Natural killer cell (primary cell): ENCODE results near the gene NEDD4. TPM values are rescaled to one million over a fixed set of nuclear protein-coding genes. Genes with fewer than 3 reads are reported as not detected.

Experiments used
- ATAC-seq, 3 donors: fragments of 150-1000 bp in 2 of 3; fragments of 200-7000 bp in 1 of 3; cut with Tn5 transposase; 1 replicate in 1 of 3; 2 replicates in 2 of 3; pipeline ENCODE4 v1.10.0; 2021; ENCODE audit warnings: mild to moderate bottlenecking in 2 of 3, moderate library complexity in 2 of 3
- DNase-seq, 2 donors: peaks; one replicate each; pipeline versions ENCODE4 v3.0.0 to v3.0.0-alpha.2; 2013 to 2021; ENCODE audit warnings: mixed read lengths in 1 of 2
- H3K27ac ChIP-seq: one replicate; pipeline ENCODE4 v1.5.1; 2013; ENCODE audit warnings: mild to moderate bottlenecking, low read length
- H3K27me3 ChIP-seq: one replicate; pipeline ENCODE4 v1.6.1; 2013; ENCODE audit warnings: low read length; ENCODE audit not compliant: control insufficient read depth, insufficient read depth
- H3K36me3 ChIP-seq: one replicate; pipeline ENCODE4 v1.6.1; 2013; ENCODE audit warnings: low read length; ENCODE audit not compliant: control insufficient read depth, insufficient read depth
- H3K4me1 ChIP-seq: one replicate; pipeline ENCODE4 v1.6.1; 2013; ENCODE audit warnings: low read length; ENCODE audit not compliant: control insufficient read depth, insufficient read depth
- H3K4me3 ChIP-seq: one replicate; pipeline ENCODE4 v1.5.1; 2013; ENCODE audit warnings: low read length
- H3K9me3 ChIP-seq: one replicate; pipeline ENCODE4 v1.6.1; 2013; ENCODE audit warnings: low read length; ENCODE audit not compliant: control insufficient read depth, insufficient read depth
- H3K27ac Mint-ChIP-seq, 2 donors: one replicate each; pipeline ENCODE4 v1.8.0; 2022; ENCODE audit warnings: mild to moderate bottlenecking in 2 of 2, mixed read lengths in 2 of 2, moderate library complexity in 1 of 2
- H3K27me3 Mint-ChIP-seq, 2 donors: one replicate each; pipeline ENCODE4 v1.8.0; 2022; ENCODE audit warnings: low read depth in 2 of 2, mixed read lengths in 2 of 2
- H3K36me3 Mint-ChIP-seq: one replicate; pipeline ENCODE4 v1.8.0; 2022; ENCODE audit warnings: mixed read lengths
- H3K4me1 Mint-ChIP-seq, 2 donors: one replicate each; pipeline ENCODE4 v1.8.0; 2022; ENCODE audit warnings: mixed read lengths in 2 of 2
- H3K4me3 Mint-ChIP-seq: one replicate; pipeline ENCODE4 v1.8.0; 2022; ENCODE audit warnings: mild to moderate bottlenecking, moderate library complexity, mixed read lengths
- H3K9me3 Mint-ChIP-seq, 2 donors: one replicate each; pipeline ENCODE4 v1.8.0; 2022; ENCODE audit warnings: mixed read lengths in 2 of 2
- CTCF ChIP-seq: fragments of 200-600 bp; IDR thresholded peaks from one replicate; pipeline ENCODE4 v1.8.0; 2022; ENCODE audit warnings: antibody characterized with exemption
- WGBS: methylation state at CpG from one replicate; pipeline ENCODE4 v1.1.7; 2013; ENCODE audit warnings: missing lambda C conversion rate; ENCODE audit not compliant: insufficient coverage; 5-methylcytosine and 5-hydroxymethylcytosine counted together
- intact Hi-C: fragments of 100-400 bp; cut with micrococcal nuclease; formaldehyde crosslinking; loops from one replicate; pipeline ENCODE4 v1.14.2; 2022
- total RNA-seq, 4 donors: library from RNA; stranded (reverse); fragments of 120-200 nt in 1 of 4; gene quantifications; one replicate each; pipeline versions ENCODE4 v1.2.3 to v1.2.4, GENCODE V29; 2013 to 2022

Gene NEDD4
- total RNA-seq, 3 donors from 2014 or later (not counting 1 experiment from before 2014, with no cell fraction given) = 6.9 to 9.1 (median 7.8) TPM

- no peak overlapping the region for H3K27ac Mint-ChIP-seq
- no peak for TF ChIP-seq CTCF
- no peak for DNase-seq
- H3K9me3 ChIP-seq = no peaks in the 10 kb centered on the region
- H3K36me3 Mint-ChIP-seq = no peaks in the 10 kb centered on the region
- no peaks in the 10 kb centered on the region for H3K4me1 Mint-ChIP-seq
- H3K9me3 Mint-ChIP-seq = no peaks in the 10 kb centered on the region
- no peaks in the 10 kb centered on the region for H3K36me3 ChIP-seq
- H3K4me3 ChIP-seq = no peak overlapping the region
- H3K4me1 ChIP-seq = no peaks in the 10 kb centered on the region
- intact Hi-C loops = no loop called here
- H3K27ac ChIP-seq = no peak overlapping the region
- no peaks in the 10 kb centered on the region for H3K27me3 Mint-ChIP-seq
- no peak overlapping the region for H3K4me3 Mint-ChIP-seq
- no peaks in the 10 kb centered on the region for H3K27me3 ChIP-seq
- WGBS = 94% methylated on average over 3 of the region's 3 CpGs
- no peak for ATAC-seq
Measured at GRCh38 chr15:55835866-55836265, 157.5 kb downstream of the NEDD4 start.

DNA sequence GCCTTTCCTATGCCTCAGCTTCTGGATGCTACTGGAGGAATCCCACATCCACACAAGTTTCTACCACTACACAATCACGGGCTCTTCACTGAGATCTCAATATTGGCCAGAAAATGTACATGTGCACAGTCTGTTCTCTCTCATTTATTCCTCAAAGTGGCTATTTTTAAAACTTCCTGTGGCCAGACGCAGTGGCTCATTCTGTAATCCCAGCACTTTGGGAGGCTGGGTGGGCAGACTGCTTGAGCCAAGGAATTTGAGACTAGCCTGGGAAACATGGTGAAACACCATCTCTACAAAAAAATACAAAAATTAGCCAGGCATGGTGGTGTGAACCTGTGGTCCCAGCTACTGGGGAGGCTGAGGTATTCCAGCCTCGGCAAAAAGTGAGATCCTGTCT, 159.1 kb downstream of the NEDD4 start:
- H3K4me3 ChIP-seq = no peak overlapping the region
- H3K9me3 ChIP-seq = no peaks in the 10 kb centered on the region
- no peak for TF ChIP-seq CTCF
- no peaks in the 10 kb centered on the region for H3K27me3 Mint-ChIP-seq
- 86% methylated on average over 3 of the region's 3 CpGs for WGBS
- no peaks in the 10 kb centered on the region for H3K36me3 Mint-ChIP-seq
- no peaks in the 10 kb centered on the region for H3K36me3 ChIP-seq
- H3K9me3 Mint-ChIP-seq = no peaks in the 10 kb centered on the region
- H3K27me3 ChIP-seq = no peaks in the 10 kb centered on the region
- peaks cover 3% of the 10 kb centered on the region for H3K4me1 ChIP-seq
- DNase-seq = no peak
- no peak for ATAC-seq
- intact Hi-C loops = no loop called here
- H3K4me1 Mint-ChIP-seq = peaks cover 10% of the 10 kb centered on the region in 2 donors
- H3K27ac Mint-ChIP-seq = no peak overlapping the region
- no peak overlapping the region for H3K27ac ChIP-seq
- H3K4me3 Mint-ChIP-seq = no peak overlapping the region

DNA sequence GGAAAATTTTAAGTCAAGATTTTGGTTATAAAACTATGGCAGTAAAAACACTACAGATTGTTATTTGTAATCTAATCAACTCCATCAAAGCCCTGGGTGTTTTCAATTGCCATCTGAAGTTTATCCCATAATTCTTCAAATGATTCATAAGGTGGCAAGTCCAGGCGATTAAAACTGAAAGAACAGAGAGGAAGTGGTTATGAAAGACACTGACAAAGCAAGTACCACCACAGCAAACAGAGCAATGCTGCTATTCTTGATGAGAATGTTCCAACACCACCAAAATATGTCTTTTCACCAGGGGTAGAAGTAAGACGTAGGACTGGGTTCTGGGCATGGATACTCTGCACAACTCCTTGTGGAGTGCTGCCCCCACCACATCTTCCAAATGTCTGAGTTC, 163.6 kb downstream of the NEDD4 start:
- H3K27me3 ChIP-seq = no peaks in the 10 kb centered on the region
- no peaks in the 10 kb centered on the region for H3K9me3 ChIP-seq
- peaks cover 3% of the 10 kb centered on the region for H3K4me1 ChIP-seq
- Mint-ChIP-seq H3K9me3 (no peaks in the 10 kb centered on the region), H3K36me3 (no peaks in the 10 kb centered on the region), H3K4me3 (no peak overlapping the region), H3K27ac (peak overlapping the region; percentile 27 to 58), H3K4me1 (peaks cover 10% of the 10 kb centered on the region in 2 donors), H3K27me3 (no peaks in the 10 kb centered on the region)
- intact Hi-C loops = no loop called here
- H3K27ac ChIP-seq = no peak overlapping the region
- 30% methylated on average over 1 of the region's 2 CpGs for WGBS
- no peaks in the 10 kb centered on the region for H3K36me3 ChIP-seq
- H3K4me3 ChIP-seq = no peak overlapping the region
- DNase-seq (peak in 1 of 2 donors; percentile 5), ATAC-seq (peak in 1 of 3 donors; percentile 51)
- no peak for TF ChIP-seq CTCF

GRCh38 chr15:55827955-55828354, 165.5 kb downstream of the NEDD4 start:
- Histone ChIP-seq H3K4me3 (no peak overlapping the region), H3K27ac (no peak overlapping the region), H3K9me3 (no peaks in the 10 kb centered on the region), H3K4me1 (peaks cover 3% of the 10 kb centered on the region), H3K36me3 (no peaks in the 10 kb centered on the region), H3K27me3 (no peaks in the 10 kb centered on the region)
- Mint-ChIP-seq H3K4me1 (peaks cover 10% of the 10 kb centered on the region in 2 donors), H3K9me3 (no peaks in the 10 kb centered on the region), H3K27ac (no peak overlapping the region), H3K4me3 (no peak overlapping the region), H3K27me3 (no peaks in the 10 kb centered on the region), H3K36me3 (no peaks in the 10 kb centered on the region)
- 33% methylated on average over 1 of the region's 2 CpGs for WGBS
- intact Hi-C loops = no loop called here
- ATAC-seq (no peak), DNase-seq (no peak)
- no peak for TF ChIP-seq CTCF
